Activated T-helper 1 cell treated with anti-CD3 and anti-CD28 coated beads, Interleukin-2, amount 50 U/mL, for 16 hours (primary cell): ENCODE data around the gene PCDHB7.
"Not testable (repeated sequence)": the region's sequence is repeated elsewhere in the genome, so short reads cannot be mapped to it uniquely, and the experiment has no call there.

Experiments
- DNase-seq, 2 donors: peaks; one replicate each; pipeline ENCODE4 v3.0.0-alpha.2; 2020; ENCODE audit warnings: low read depth in 1 of 2, low spot score in 1 of 2

The PCDHB7 gene

GRCh38 chr5:141172381-141173204, at the start of gene PCDHB7:
PCDHB7 (plus strand) TSS chr5:141172644; CDS start chr5:141172836, 192 bp downstream.
- no peak for DNase-seq

DNA sequence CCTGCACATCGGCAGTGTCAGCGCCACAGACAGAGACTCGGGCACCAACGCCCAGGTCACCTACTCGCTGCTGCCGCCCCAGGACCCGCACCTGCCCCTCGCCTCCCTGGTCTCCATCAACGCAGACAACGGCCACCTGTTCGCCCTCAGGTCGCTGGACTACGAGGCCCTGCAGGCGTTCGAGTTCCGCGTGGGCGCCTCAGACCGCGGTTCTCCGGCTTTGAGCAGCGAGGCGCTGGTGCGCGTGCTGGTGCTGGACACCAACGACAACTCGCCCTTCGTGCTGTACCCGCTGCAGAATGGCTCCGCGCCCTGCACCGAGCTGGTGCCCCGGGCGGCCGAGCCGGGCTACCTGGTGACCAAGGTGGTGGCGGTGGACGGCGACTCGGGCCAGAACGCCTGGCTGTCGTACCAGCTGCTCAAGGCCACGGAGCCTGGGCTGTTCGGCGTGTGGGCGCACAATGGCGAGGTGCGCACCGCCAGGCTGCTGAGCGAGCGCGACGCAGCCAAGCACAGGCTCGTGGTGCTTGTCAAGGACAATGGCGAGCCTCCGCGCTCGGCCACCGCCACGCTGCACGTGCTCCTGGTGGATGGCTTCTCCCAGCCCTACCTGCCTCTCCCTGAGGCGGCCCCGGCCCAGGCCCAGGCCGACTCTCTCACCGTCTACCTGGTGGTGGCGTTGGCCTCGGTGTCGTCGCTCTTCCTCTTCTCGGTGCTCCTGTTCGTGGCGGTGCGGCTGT, 48.9 kb upstream of the PCDHB7 start:
- DNase-seq: not testable (repeated sequence)

- DNase-seq: no peak
Observed at GRCh38 chr5:141127305-141127704, 45.1 kb upstream of the PCDHB7 start.

DNA sequence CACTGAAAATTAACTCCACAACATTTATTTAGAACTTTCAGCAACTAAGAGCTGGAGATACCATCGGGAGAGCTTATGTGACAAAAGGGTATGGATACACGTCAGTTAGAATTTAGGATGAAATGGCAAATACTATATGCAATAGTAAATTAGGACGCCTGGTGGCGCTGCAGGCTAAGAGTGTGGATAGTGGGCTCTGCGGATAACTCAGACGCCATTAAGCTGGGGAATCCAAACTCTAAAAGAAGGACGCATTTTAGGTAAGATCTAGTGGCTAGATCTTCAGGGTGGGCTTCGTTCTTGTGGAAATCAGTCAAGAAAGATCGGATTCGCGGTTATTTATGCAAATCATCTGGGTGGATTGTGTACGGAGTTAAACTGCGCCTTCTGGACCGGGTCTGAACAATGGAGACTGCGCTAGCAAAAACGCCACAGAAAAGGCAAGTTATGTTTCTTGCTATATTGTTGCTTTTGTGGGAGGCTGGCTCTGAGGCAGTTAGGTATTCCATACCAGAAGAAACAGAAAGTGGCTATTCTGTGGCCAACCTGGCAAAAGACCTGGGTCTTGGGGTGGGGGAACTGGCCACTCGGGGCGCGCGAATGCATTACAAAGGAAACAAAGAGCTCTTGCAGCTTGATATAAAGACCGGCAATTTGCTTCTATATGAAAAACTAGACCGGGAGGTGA, 37.3 kb upstream of the PCDHB7 start, which contains the start of gene PCDHB5:
Gene PCDHB5 (plus strand): TSS at position 177 of the 688 bp plus-strand sequence. CDS start 229 bp downstream, at position 406.
- no peak for DNase-seq

- DNase-seq: no peak
Observed at GRCh38 chr5:141135718-141136266, 36.7 kb upstream of the PCDHB7 start.

- not testable (repeated sequence) for DNase-seq
Observed at GRCh38 chr5:141137346-141137745, 35.1 kb upstream of the PCDHB7 start.

- no peak for DNase-seq
Observed at GRCh38 chr5:141149812-141150211, 22.6 kb upstream of the PCDHB7 start, which contains the start of gene PCDHB6. PCDHB6 (plus strand) TSS chr5:141150057; CDS start chr5:141150258, 201 bp downstream.

- no peak for DNase-seq
Observed at GRCh38 chr5:141150224-141150992, 22.0 kb upstream of the PCDHB7 start.

GRCh38 chr5:141150993-141151325, 21.5 kb upstream of the PCDHB7 start:
- no peak for DNase-seq

- not testable (repeated sequence) for DNase-seq
Observed at GRCh38 chr5:141151632-141152031, 20.8 kb upstream of the PCDHB7 start.

DNA sequence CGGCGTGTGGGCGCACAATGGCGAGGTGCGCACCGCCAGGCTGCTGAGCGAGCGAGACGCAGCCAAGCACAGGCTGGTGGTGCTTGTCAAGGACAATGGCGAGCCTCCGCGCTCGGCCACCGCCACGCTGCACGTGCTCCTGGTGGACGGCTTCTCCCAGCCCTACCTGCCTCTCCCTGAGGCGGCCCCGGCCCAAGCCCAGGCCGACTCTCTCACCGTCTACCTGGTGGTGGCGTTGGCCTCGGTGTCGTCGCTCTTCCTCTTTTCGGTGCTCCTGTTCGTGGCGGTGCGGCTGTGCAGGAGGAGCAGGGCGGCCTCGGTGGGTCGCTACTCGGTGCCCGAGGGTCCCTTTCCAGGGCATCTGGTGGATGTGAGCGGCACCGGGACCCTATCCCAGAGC, 20.3 kb upstream of the PCDHB7 start:
- DNase-seq: not testable (repeated sequence)

DNA sequence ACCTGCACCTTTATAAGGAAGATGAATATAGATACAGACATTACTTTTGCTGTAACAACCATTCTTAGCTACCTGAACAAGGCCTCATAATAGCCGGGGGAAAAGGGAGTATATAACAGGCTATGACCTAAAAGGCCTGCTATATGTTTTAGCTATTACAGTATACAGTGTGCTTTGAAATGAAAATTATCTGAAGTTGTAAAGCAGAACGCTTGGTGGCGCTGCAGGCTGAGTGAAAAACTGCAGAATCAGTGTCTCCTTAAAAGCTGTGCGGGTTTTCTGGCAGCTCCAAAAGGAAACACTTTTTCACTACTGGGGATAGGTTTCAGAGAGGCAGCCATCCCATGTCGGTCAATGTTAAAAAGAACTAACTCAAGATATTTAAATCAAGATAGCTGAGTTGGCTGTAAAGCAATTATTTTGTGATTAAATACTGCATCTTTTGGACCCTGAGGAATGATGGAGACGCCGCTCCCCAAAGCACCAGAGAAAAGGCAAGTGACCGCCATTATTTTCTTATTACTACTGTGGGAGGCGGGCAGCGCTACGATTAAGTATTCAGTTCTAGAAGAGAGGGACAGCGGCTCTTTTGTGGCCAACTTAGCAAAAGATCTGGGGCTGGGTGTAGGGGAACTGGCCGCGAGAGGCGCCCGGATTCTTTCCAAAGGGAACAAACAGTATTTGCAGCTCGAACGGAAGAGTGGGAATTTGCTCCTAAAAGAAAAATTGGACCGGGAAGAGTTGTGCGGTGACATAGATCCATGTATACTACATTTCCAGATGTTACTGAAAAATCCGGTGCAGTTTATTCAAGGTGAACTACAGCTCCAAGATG, 16.7 kb upstream of the PCDHB7 start:
- no peak for DNase-seq

GRCh38 chr5:141157356-141157755, 15.1 kb upstream of the PCDHB7 start:
- not testable (repeated sequence) for DNase-seq

DNA sequence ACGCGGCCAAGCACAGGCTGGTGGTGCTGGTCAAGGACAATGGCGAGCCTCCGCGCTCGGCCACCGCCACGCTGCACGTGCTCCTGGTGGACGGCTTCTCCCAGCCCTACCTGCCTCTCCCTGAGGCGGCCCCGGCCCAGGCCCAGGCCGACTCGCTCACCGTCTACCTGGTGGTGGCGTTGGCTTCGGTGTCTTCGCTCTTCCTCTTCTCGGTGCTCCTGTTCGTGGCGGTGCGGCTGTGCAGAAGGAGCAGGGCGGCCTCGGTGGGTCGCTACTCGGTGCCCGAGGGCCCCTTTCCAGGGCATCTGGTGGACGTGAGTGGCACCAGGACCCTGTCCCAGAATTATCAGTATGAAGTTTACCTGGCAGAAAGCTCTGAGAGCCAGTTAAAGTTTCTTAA, 14.5 kb upstream of the PCDHB7 start:
- not testable (repeated sequence) for DNase-seq

DNA sequence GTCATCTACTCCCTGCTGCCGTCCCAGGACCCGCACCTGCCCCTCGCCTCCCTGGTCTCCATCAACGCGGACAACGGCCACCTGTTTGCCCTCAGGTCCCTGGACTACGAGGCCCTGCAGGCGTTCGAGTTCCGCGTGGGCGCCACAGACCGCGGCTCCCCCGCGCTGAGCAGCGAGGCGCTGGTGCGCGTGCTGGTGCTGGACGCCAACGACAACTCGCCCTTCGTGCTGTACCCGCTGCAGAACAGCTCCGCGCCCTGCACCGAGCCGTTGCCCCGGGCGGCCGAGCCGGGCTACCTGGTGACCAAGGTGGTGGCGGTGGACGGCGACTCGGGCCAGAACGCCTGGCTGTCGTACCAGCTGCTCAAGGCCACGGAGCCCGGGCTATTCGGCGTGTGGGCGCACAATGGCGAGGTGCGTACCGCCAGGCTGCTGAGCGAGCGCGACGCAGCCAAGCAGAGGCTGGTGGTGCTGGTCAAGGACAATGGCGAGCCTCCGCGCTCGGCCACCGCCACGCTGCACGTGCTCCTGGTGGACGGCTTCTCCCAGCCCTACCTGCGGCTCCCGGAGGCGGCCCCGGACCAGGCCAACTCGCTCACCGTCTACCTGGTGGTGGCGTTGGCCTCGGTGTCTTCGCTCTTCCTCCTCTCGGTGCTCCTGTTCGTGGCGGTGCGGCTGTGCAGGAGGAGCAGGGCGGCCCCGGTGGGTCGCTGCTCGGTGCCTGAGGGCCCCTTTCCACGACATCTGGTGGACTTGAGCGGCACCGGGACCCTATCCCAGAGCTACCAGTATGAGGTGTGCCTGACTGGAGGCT, 2.1 kb downstream of the PCDHB7 start:
- DNase-seq: not testable (repeated sequence)

- DNase-seq: no peak
Observed at GRCh38 chr5:141175933-141176332, 3.5 kb downstream of the PCDHB7 start.

DNA sequence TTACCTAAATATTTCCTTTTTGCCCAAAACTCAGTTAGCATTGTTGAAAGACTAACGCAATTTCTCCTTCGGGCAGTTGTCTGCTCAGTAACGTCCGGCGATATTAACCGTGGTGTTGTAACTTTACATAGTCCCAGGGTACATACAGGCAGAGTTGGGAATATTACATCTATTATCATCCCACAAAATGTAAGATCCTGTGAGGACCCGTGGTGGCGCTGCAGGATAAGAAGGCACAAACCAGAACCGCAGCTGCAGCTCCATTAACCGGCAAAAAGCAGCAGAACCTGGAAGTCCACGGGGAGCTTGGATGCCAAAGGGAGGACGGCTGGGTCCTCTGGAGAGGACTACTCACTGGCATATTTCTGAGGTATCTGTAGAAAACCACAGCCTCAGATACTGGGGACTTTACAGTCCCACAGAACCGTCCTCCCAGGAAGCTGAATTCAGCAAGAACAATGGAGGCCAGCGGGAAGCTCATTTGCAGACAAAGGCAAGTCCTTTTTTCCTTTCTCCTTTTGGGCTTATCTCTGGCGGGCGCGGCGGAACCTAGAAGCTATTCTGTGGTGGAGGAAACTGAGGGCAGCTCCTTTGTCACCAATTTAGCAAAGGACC, 5.2 kb downstream of the PCDHB7 start, which contains the start of gene PCDHB8:
Gene PCDHB8 (plus strand): TSS at position 214 of the 615 bp plus-strand sequence. CDS start 245 bp downstream, at position 459.
- not testable (repeated sequence) for DNase-seq

DNA sequence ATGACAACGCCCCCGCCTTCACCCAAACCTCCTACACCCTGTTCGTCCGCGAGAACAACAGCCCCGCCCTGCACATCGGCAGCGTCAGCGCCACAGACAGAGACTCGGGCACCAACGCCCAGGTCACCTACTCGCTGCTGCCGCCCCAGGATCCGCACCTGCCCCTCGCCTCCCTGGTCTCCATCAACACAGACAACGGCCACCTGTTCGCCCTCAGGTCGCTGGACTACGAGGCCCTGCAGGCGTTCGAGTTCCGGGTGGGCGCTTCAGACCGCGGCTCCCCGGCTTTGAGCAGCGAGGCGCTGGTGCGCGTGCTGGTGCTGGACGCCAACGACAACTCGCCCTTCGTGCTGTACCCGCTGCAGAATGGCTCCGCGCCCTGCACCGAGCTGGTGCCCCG, 6.9 kb downstream of the PCDHB7 start:
- DNase-seq: not testable (repeated sequence)
